Occipital lobe (tissue), 2 donors: ENCODE measurements around the gene MKLN1. TPM values are rescaled to one million over a fixed set of nuclear protein-coding genes. Genes with fewer than 3 reads are reported as not detected.

Experiments
- DNase-seq: peaks from one replicate; lab custom pipeline; 2025; lab: John Stamatoyannopoulos, UW
- total RNA-seq: library from RNA; depleted of rRNA; stranded (reverse); fragments of >200 nt; gene quantifications from one replicate; pipeline ENCODE4 v1.2.3, GENCODE V29; 2014

The MKLN1 gene
- total RNA-seq, 1 donor from 2014 or later, result 64.7 TPM

- no peak for DNase-seq
These were observed 218.4 kb downstream of the MKLN1 start for GRCh38 chr7:131546126-131546525.

Other genes starting within 250 kb of the MKLN1 start
- 11.1 TPM for gene PODXL, start 228.8 kb downstream of the MKLN1 start, total RNA-seq